Measurements from ENCODE around the gene LRMDA. TPM values are rescaled to one million over a fixed set of nuclear protein-coding genes. Genes with fewer than 3 reads are reported as not detected.

The LRMDA gene
- total RNA-seq, 2 experiments from 2014 or later, result not detected

DNA sequence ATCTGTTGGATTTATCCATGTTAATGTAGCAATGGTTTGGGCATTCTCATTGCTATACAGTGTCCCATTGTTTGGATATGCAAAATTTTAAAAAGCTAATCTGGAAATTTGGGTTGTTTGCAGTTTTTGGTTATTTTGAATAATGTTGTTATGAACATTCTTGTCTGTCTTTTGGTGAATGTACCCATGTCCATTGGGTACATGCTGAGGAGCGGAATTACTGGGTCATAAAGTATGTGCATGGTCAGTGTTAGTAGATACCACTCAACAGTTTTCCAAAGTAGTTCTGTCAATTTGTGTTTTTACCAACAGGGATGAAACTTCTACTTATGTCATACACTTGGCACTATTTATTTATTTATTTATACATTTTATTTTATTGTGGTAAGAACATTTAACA, 153.9 kb downstream of the LRMDA start:
- intact Hi-C loops (cut with micrococcal nuclease), result no loop called here
- H3K4me1 Mint-ChIP-seq (ENCODE audit: low read depth), result no peaks in the 10 kb centered on the region
- no peak overlapping the region for H3K4me3 Mint-ChIP-seq
- CTCF ChIA-PET, result interaction anchor here (1.7 kb wide), 1 partner anchor 17 kb away, joined by 3 read pairs; no protein-coding TSS in a partner anchor
- H3K27ac Mint-ChIP-seq, result no peak overlapping the region
- DNase-seq, result no peak
- H3K36me3 Mint-ChIP-seq (ENCODE audit: low read depth), result no peaks in the 10 kb centered on the region
- H3K9me3 Mint-ChIP-seq, result peaks cover 32% of the 10 kb centered on the region
- peaks cover 3% of the 10 kb centered on the region for H3K27me3 Mint-ChIP-seq (ENCODE audit: low read depth)

GRCh38 chr10:75586814-75587213, 155.4 kb downstream of the LRMDA start:
- H3K27me3 Mint-ChIP-seq (ENCODE audit: low read depth), result peaks cover 5% of the 10 kb centered on the region
- H3K9me3 Mint-ChIP-seq, result peaks cover 21% of the 10 kb centered on the region
- no peak overlapping the region for H3K4me3 Mint-ChIP-seq
- no peak overlapping the region for H3K27ac Mint-ChIP-seq
- intact Hi-C loops (cut with micrococcal nuclease), result no loop called here
- CTCF ChIA-PET, result no interaction called here
- H3K36me3 Mint-ChIP-seq (ENCODE audit: low read depth), result no peaks in the 10 kb centered on the region
- no peak for DNase-seq
- no peaks in the 10 kb centered on the region for H3K4me1 Mint-ChIP-seq (ENCODE audit: low read depth)

DNA sequence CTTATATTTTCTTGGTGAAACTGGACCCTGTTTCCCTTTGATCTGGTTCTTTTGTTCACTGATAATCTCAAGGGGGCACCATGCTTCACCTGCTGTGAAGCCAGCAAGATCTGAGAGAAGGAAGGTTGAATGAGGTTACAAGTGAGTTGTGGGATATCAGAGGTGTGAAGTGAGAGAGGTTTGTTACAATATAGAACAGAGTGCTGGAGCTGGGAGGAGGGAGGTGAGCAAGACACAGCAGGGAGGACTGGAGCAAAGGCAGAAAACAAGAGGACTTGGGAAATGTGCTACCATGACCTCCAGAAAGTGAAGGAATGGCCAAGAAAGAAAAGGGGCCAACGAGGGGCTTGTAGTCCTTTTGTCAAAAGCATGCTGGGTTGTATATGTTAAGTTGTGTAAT, 156.6 kb downstream of the LRMDA start:
- H3K4me1 Mint-ChIP-seq (ENCODE audit: low read depth), result no peaks in the 10 kb centered on the region
- no peak overlapping the region for H3K4me3 Mint-ChIP-seq
- H3K27ac Mint-ChIP-seq, result no peak overlapping the region
- CTCF ChIA-PET, result no interaction called here
- peaks cover 12% of the 10 kb centered on the region for H3K9me3 Mint-ChIP-seq
- H3K27me3 Mint-ChIP-seq (ENCODE audit: low read depth), result peaks cover 12% of the 10 kb centered on the region
- no peak for DNase-seq
- intact Hi-C loops (cut with micrococcal nuclease), result no loop called here
- no peaks in the 10 kb centered on the region for H3K36me3 Mint-ChIP-seq (ENCODE audit: low read depth)

DNA sequence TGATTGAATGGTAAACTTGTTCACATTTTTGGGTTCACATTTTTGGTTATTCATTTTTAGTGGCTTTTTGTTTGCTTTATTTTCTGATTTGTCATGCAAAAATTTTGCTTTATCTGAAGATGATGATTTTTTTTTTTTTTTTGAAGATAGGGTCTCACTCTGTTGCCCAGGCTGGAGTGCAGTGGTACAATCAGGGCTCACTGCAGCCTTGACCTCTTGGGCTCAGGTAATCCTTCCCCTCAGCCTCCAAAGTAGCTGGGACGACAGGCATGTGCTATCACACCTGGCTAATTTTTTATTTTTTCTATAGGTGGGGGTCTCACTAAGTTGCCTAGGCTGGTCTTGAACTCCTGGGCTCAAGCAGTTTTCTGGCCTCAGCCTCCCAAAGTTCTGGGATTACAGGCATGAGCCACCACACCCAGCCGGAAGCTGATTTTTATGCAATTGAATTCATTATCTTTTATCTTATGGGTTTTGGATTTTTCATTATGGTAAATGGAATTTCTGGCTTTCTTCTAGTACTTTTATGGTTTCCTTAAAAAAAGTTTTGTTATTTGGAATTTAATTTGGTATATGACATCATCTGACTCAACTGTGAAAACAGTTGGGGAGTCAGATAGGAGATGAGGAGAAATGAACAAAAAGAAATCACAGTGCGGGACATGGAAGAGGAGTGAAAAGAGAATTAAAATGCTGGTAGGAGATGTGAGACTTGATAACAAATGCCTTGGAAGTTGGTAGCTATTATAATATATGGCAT, 158.7 kb downstream of the LRMDA start:
- CTCF ChIA-PET, result interaction anchor here (0.7 kb wide), 1 partner anchor 1969 kb away, joined by 3 read pairs; no protein-coding TSS in a partner anchor
- intact Hi-C loops (cut with micrococcal nuclease), result no loop called here
- Mint-ChIP-seq H3K27ac (no peak overlapping the region), H3K27me3 (ENCODE audit: low read depth) (peaks cover 12% of the 10 kb centered on the region), H3K4me1 (ENCODE audit: low read depth) (no peaks in the 10 kb centered on the region), H3K4me3 (no peak overlapping the region), H3K9me3 (no peaks in the 10 kb centered on the region), H3K36me3 (ENCODE audit: low read depth) (no peaks in the 10 kb centered on the region)
- no peak for DNase-seq

- DNase-seq, result no peak
- intact Hi-C loops (cut with micrococcal nuclease), result no loop called here
- no peak overlapping the region for H3K27ac Mint-ChIP-seq
- peaks cover 12% of the 10 kb centered on the region for H3K27me3 Mint-ChIP-seq (ENCODE audit: low read depth)
- H3K4me3 Mint-ChIP-seq, result no peak overlapping the region
- no peaks in the 10 kb centered on the region for H3K36me3 Mint-ChIP-seq (ENCODE audit: low read depth)
- no peaks in the 10 kb centered on the region for H3K9me3 Mint-ChIP-seq
- CTCF ChIA-PET, result no interaction called here
- no peaks in the 10 kb centered on the region for H3K4me1 Mint-ChIP-seq (ENCODE audit: low read depth)
Measured at GRCh38 chr10:75592151-75592787, 160.8 kb downstream of the LRMDA start.

- H3K4me1 Mint-ChIP-seq (ENCODE audit: low read depth), result no peaks in the 10 kb centered on the region
- peaks cover 10% of the 10 kb centered on the region for H3K27me3 Mint-ChIP-seq (ENCODE audit: low read depth)
- H3K4me3 Mint-ChIP-seq, result no peak overlapping the region
- no peak overlapping the region for H3K27ac Mint-ChIP-seq
- no peak for DNase-seq
- intact Hi-C loops (cut with micrococcal nuclease), result no loop called here
- H3K36me3 Mint-ChIP-seq (ENCODE audit: low read depth), result no peaks in the 10 kb centered on the region
- H3K9me3 Mint-ChIP-seq, result no peaks in the 10 kb centered on the region
- CTCF ChIA-PET, result no interaction called here
Measured at GRCh38 chr10:75592791-75593643, 161.6 kb downstream of the LRMDA start.

GRCh38 chr10:75593692-75594556, 162.5 kb downstream of the LRMDA start:
- H3K9me3 Mint-ChIP-seq, result no peaks in the 10 kb centered on the region
- peaks cover 9% of the 10 kb centered on the region for H3K27me3 Mint-ChIP-seq (ENCODE audit: low read depth)
- no peaks in the 10 kb centered on the region for H3K4me1 Mint-ChIP-seq (ENCODE audit: low read depth)
- H3K36me3 Mint-ChIP-seq (ENCODE audit: low read depth), result no peaks in the 10 kb centered on the region
- DNase-seq, result no peak
- H3K27ac Mint-ChIP-seq, result no peak overlapping the region
- H3K4me3 Mint-ChIP-seq, result no peak overlapping the region
- intact Hi-C loops (cut with micrococcal nuclease), result no loop called here
- CTCF ChIA-PET, result no interaction called here

- Mint-ChIP-seq H3K27ac (no peak overlapping the region), H3K4me1 (ENCODE audit: low read depth) (no peaks in the 10 kb centered on the region), H3K27me3 (ENCODE audit: low read depth) (peaks cover 5% of the 10 kb centered on the region), H3K9me3 (no peaks in the 10 kb centered on the region), H3K36me3 (ENCODE audit: low read depth) (no peaks in the 10 kb centered on the region), H3K4me3 (no peak overlapping the region)
- CTCF ChIA-PET, result no interaction called here
- intact Hi-C loops (cut with micrococcal nuclease), result no loop called here
- DNase-seq, result no peak
Measured at GRCh38 chr10:75596930-75597620, 165.7 kb downstream of the LRMDA start.

DNA sequence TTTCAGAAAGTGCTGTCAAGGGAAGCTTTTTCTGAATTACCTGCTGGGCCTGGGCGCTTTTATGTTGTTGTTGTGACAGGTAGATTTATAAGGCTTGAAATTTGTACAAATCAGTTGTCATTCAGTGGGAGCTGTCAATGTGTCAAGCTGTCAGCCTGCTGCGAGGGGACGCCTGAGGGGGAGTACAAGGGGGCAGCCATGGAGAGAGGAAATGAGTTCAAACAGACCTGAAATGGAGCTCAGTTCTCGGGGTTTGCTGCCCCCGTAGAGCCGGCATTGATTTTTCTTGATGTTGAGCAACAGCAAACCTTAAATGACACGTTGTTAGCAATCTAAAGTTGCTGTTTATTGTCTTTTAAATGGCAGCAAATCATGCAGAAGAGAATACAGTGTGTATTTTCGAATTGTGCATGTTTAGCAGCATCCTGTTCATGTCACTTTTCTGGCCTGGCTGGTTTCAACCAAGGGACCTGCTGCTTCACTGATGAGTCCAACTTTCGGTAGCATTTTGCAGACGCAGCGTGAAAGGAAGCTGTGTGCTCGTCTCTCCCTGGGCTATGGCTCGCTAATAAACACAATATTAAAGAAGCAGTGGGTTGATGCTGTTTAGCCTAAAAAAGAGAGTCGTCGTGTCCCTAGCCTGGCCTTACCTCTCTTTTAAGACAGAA, 166.5 kb downstream of the LRMDA start:
- DNase-seq, result no peak
- intact Hi-C loops (cut with micrococcal nuclease), result no loop called here
- CTCF ChIA-PET, result no interaction called here
- no peaks in the 10 kb centered on the region for H3K36me3 Mint-ChIP-seq (ENCODE audit: low read depth)
- no peaks in the 10 kb centered on the region for H3K4me1 Mint-ChIP-seq (ENCODE audit: low read depth)
- no peak overlapping the region for H3K4me3 Mint-ChIP-seq
- H3K27me3 Mint-ChIP-seq (ENCODE audit: low read depth), result peaks cover 2% of the 10 kb centered on the region
- no peak overlapping the region for H3K27ac Mint-ChIP-seq
- no peaks in the 10 kb centered on the region for H3K9me3 Mint-ChIP-seq

- no peaks in the 10 kb centered on the region for H3K9me3 Mint-ChIP-seq
- no peak overlapping the region for H3K4me3 Mint-ChIP-seq
- H3K4me1 Mint-ChIP-seq (ENCODE audit: low read depth), result no peaks in the 10 kb centered on the region
- intact Hi-C loops (cut with micrococcal nuclease), result no loop called here
- DNase-seq, result no peak
- CTCF ChIA-PET, result no interaction called here
- no peaks in the 10 kb centered on the region for H3K27me3 Mint-ChIP-seq (ENCODE audit: low read depth)
- no peak overlapping the region for H3K27ac Mint-ChIP-seq
- no peaks in the 10 kb centered on the region for H3K36me3 Mint-ChIP-seq (ENCODE audit: low read depth)
Measured at GRCh38 chr10:75598998-75599397, 167.6 kb downstream of the LRMDA start.

DNA sequence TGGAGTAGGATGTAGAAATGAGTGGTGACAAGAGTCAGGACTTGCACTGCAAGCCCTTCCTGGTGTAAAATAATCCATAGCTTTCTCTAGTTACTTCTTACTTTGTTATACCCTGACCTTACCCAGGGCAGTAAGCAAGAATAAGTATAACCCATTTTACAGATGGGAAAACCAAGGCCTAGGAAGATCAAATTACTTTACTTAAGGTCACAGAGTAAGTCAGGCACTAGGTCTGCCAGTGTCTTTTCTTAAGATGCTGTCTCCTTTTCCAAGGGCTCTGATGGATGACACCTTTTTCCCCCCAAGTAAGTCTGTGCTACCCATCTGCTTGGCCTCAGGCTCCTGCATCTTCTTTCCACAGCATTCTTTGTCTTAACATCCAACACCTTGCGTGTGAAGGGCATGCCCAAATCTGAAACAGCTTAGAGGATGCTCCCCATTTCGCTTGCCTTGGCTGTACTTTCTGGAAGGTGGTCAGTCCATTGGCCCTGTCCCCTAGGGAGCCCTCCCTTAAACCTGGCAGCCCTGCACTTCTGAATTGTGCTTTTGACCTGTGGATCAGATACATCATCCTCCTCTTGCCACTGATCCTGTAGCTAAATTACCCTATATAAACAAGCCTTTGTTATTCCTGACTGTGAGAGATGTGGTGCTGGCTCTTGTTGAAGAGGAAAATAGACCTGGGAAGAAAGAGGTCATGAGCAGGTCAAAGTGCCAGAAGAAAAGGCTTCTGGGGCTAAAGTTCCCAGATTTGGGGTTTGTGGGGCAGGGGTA, 168.6 kb downstream of the LRMDA start:
- CTCF ChIA-PET, result no interaction called here
- H3K4me3 Mint-ChIP-seq, result no peak overlapping the region
- intact Hi-C loops (cut with micrococcal nuclease), result no loop called here

More for the DNA sequence above, 168.6 kb downstream of the LRMDA start:
- Mint-ChIP-seq H3K36me3 (ENCODE audit: low read depth) (no peaks in the 10 kb centered on the region), H3K27ac (no peak overlapping the region), H3K4me1 (ENCODE audit: low read depth) (no peaks in the 10 kb centered on the region), H3K9me3 (no peaks in the 10 kb centered on the region), H3K27me3 (ENCODE audit: low read depth) (peaks cover under 1% of the 10 kb centered on the region)
- no peak for DNase-seq

Measured in activated naive CD4-positive, alpha-beta T cell treated with anti-CD3 and anti-CD28 coated beads for 36 hours (primary cell).